ENCODE measurements around the gene ALCAM.
"Not testable (repeated sequence)": the region's sequence is repeated elsewhere in the genome, so short reads cannot be mapped to it uniquely, and the experiment has no call there.

Gene ALCAM

GRCh38 chr3:105392598-105392997 lies 25.9 kb downstream of the ALCAM start:
- DNase-seq = not testable (repeated sequence)

GRCh38 chr3:105394177-105394576 lies 27.5 kb downstream of the ALCAM start:
- DNase-seq = peak; percentile 48

- no peak for DNase-seq
Measured at GRCh38 chr3:105397974-105398373, 31.3 kb downstream of the ALCAM start.

- DNase-seq = no peak
Measured at GRCh38 chr3:105398437-105398836, 31.7 kb downstream of the ALCAM start.

GRCh38 chr3:105399062-105399461 lies 32.4 kb downstream of the ALCAM start:
- DNase-seq = no peak

GRCh38 chr3:105399611-105400010 lies 32.9 kb downstream of the ALCAM start:
- no peak for DNase-seq

- no peak for DNase-seq
Measured at GRCh38 chr3:105401254-105401653, 34.5 kb downstream of the ALCAM start.

- peak; percentile 44 for DNase-seq
Measured at GRCh38 chr3:105401691-105402149, 35.0 kb downstream of the ALCAM start.

GRCh38 chr3:105402287-105402801 lies 35.6 kb downstream of the ALCAM start:
- peak; percentile 49 for DNase-seq

- DNase-seq = not testable (repeated sequence)
Measured at GRCh38 chr3:105403034-105403433, 36.3 kb downstream of the ALCAM start.

- DNase-seq = no peak
Measured at GRCh38 chr3:105406268-105406667, 39.6 kb downstream of the ALCAM start.

- no peak for DNase-seq
Measured at GRCh38 chr3:105409364-105409763, 42.7 kb downstream of the ALCAM start.

- DNase-seq = no peak
Measured at GRCh38 chr3:105413343-105413887, 46.7 kb downstream of the ALCAM start.

GRCh38 chr3:105414841-105415240 lies 48.1 kb downstream of the ALCAM start:
- DNase-seq = no peak

GRCh38 chr3:105415951-105416350 lies 49.2 kb downstream of the ALCAM start:
- DNase-seq = no peak

- peak; percentile 32 for DNase-seq
Measured at GRCh38 chr3:105417525-105418289, 51.0 kb downstream of the ALCAM start.

- no peak for DNase-seq
Measured at GRCh38 chr3:105422645-105423044, 55.9 kb downstream of the ALCAM start.

- peak; percentile 24 for DNase-seq
Measured at GRCh38 chr3:105423397-105423796, 56.7 kb downstream of the ALCAM start.

GRCh38 chr3:105424412-105425152 lies 57.9 kb downstream of the ALCAM start:
- no peak for DNase-seq

GRCh38 chr3:105425153-105425502 lies 58.4 kb downstream of the ALCAM start:
- no peak for DNase-seq

GRCh38 chr3:105427332-105427731 lies 60.6 kb downstream of the ALCAM start:
- no peak for DNase-seq

GRCh38 chr3:105429034-105429762 lies 62.5 kb downstream of the ALCAM start:
- DNase-seq = no peak

GRCh38 chr3:105430455-105430854 lies 63.7 kb downstream of the ALCAM start:
- DNase-seq = no peak

Data from fibroblast of skin of right quadriceps (primary cell).